ENCODE results near the gene NEURL2. TPM values are rescaled to one million over a fixed set of nuclear protein-coding genes. Genes with fewer than 3 reads are reported as not detected.

Gene NEURL2
- total and polyA plus RNA-seq, 4 donors = 3.7 to 14.5 (median 5.2) TPM

- Histone ChIP-seq H3K9me3 (ENCODE audit: control insufficient read depth in 4 of 4, low read length in 3 of 4) (no peaks in the 10 kb centered on the region), H3K4me3 (ENCODE audit: low read depth in 1 of 3, low read length in 3 of 3) (no peak overlapping the region), H3K27me3 (ENCODE audit: control insufficient read depth in 4 of 4, insufficient read depth in 4 of 4, low read length in 3 of 4) (no peaks in the 10 kb centered on the region), H3K27ac (ENCODE audit: low read depth in 1 of 2, low read length in 2 of 2) (no peak overlapping the region), H3K9ac (ENCODE audit: low read depth in 1 of 2, low read length in 2 of 2) (no peak overlapping the region), H3K4me1 (ENCODE audit: control insufficient read depth in 4 of 4, insufficient read depth in 4 of 4, low read length in 3 of 4) (peaks cover 0 to 7% (median 5%) of the 10 kb centered on the region in 4 donors), H3K36me3 (ENCODE audit: control insufficient read depth in 4 of 4, insufficient read depth in 3 of 4, low read depth in 1 of 4, low read length in 3 of 4) (peaks cover 9 to 56% (median 47%) of the 10 kb centered on the region in 4 donors)
- TF ChIP-seq TAF1 (conservative IDR thresholded peaks at IDR 0.05) (no peak), FOXA1 (IDR thresholded peaks at IDR 0.05) (no peak), SP1 (IDR thresholded peaks at IDR 0.05) (no peak), GABPA (IDR thresholded peaks at IDR 0.05 in 1 of 2, conservative IDR thresholded peaks at IDR 0.05 in 1 of 2) (no peak), HNF4G (IDR thresholded peaks at IDR 0.05) (no peak), NR2F2 (IDR thresholded peaks at IDR 0.05) (no peak)
- DNase-seq (ENCODE audit: low spot score) = no peak
- 96% methylated on average over 13 of the region's 13 CpGs for WGBS
Observed at GRCh38 chr20:45938727-45939438, 47.9 kb upstream of the NEURL2 start.

GRCh38 chr20:45937765-45938164, 46.8 kb upstream of the NEURL2 start:
- Histone ChIP-seq H3K27ac (ENCODE audit: low read depth in 1 of 2, low read length in 2 of 2) (no peak overlapping the region), H3K9ac (ENCODE audit: low read depth in 1 of 2, low read length in 2 of 2) (no peak overlapping the region), H3K4me1 (ENCODE audit: control insufficient read depth in 4 of 4, insufficient read depth in 4 of 4, low read length in 3 of 4) (peaks cover 3 to 18% (median 14%) of the 10 kb centered on the region in 4 donors), H3K36me3 (ENCODE audit: control insufficient read depth in 4 of 4, insufficient read depth in 3 of 4, low read depth in 1 of 4, low read length in 3 of 4) (peaks cover 9 to 45% (median 37%) of the 10 kb centered on the region in 4 donors), H3K27me3 (ENCODE audit: control insufficient read depth in 4 of 4, insufficient read depth in 4 of 4, low read length in 3 of 4) (no peaks in the 10 kb centered on the region), H3K9me3 (ENCODE audit: control insufficient read depth in 4 of 4, low read length in 3 of 4) (no peaks in the 10 kb centered on the region), H3K4me3 (ENCODE audit: low read depth in 1 of 3, low read length in 3 of 3) (no peak overlapping the region)
- TF ChIP-seq, protein P1, sequence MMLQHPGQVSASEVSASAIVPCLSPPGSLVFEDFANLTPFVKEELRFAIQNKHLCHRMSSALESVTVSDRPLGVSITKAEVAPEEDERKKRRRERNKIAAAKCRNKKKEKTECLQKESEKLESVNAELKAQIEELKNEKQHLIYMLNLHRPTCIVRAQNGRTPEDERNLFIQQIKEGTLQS (IDR thresholded peaks at IDR 0.05) = no peak
- TF ChIP-seq YY1 (IDR thresholded peaks at IDR 0.05) = no peak
- no peak for TF ChIP-seq HNF4G (IDR thresholded peaks at IDR 0.05)
- no peak for TF ChIP-seq HNF4A (conservative IDR thresholded peaks at IDR 0.05)
- TF ChIP-seq, protein P2, sequence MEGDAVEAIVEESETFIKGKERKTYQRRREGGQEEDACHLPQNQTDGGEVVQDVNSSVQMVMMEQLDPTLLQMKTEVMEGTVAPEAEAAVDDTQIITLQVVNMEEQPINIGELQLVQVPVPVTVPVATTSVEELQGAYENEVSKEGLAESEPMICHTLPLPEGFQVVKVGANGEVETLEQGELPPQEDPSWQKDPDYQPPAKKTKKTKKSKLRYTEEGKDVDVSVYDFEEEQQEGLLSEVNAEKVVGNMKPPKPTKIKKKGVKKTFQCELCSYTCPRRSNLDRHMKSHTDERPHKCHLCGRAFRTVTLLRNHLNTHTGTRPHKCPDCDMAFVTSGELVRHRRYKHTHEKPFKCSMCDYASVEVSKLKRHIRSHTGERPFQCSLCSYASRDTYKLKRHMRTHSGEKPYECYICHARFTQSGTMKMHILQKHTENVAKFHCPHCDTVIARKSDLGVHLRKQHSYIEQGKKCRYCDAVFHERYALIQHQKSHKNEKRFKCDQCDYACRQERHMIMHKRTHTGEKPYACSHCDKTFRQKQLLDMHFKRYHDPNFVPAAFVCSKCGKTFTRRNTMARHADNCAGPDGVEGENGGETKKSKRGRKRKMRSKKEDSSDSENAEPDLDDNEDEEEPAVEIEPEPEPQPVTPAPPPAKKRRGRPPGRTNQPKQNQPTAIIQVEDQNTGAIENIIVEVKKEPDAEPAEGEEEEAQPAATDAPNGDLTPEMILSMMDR (IDR thresholded peaks at IDR 0.05; ENCODE audit: low read depth, low read length, missing input control) = no peak
- no peak for TF ChIP-seq NR2F2 (IDR thresholded peaks at IDR 0.05)
- no peak for TF ChIP-seq TAF1 (conservative IDR thresholded peaks at IDR 0.05)
- no peak for TF ChIP-seq MAX (IDR thresholded peaks at IDR 0.05)
- no peak for TF ChIP-seq RAD21 (IDR thresholded peaks at IDR 0.05)
- TF ChIP-seq SP1 (IDR thresholded peaks at IDR 0.05) = no peak
- no peak for TF ChIP-seq RXRA (IDR thresholded peaks at IDR 0.05)
- no peak for TF ChIP-seq EGR1 (IDR thresholded peaks at IDR 0.05; ENCODE audit: low read depth in 2 of 2)
- TF ChIP-seq, protein P3, sequence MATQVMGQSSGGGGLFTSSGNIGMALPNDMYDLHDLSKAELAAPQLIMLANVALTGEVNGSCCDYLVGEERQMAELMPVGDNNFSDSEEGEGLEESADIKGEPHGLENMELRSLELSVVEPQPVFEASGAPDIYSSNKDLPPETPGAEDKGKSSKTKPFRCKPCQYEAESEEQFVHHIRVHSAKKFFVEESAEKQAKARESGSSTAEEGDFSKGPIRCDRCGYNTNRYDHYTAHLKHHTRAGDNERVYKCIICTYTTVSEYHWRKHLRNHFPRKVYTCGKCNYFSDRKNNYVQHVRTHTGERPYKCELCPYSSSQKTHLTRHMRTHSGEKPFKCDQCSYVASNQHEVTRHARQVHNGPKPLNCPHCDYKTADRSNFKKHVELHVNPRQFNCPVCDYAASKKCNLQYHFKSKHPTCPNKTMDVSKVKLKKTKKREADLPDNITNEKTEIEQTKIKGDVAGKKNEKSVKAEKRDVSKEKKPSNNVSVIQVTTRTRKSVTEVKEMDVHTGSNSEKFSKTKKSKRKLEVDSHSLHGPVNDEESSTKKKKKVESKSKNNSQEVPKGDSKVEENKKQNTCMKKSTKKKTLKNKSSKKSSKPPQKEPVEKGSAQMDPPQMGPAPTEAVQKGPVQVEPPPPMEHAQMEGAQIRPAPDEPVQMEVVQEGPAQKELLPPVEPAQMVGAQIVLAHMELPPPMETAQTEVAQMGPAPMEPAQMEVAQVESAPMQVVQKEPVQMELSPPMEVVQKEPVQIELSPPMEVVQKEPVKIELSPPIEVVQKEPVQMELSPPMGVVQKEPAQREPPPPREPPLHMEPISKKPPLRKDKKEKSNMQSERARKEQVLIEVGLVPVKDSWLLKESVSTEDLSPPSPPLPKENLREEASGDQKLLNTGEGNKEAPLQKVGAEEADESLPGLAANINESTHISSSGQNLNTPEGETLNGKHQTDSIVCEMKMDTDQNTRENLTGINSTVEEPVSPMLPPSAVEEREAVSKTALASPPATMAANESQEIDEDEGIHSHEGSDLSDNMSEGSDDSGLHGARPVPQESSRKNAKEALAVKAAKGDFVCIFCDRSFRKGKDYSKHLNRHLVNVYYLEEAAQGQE (IDR thresholded peaks at IDR 0.05) = no peak
- no peak for TF ChIP-seq JUND (IDR thresholded peaks at IDR 0.05)
- TF ChIP-seq, protein P4, sequence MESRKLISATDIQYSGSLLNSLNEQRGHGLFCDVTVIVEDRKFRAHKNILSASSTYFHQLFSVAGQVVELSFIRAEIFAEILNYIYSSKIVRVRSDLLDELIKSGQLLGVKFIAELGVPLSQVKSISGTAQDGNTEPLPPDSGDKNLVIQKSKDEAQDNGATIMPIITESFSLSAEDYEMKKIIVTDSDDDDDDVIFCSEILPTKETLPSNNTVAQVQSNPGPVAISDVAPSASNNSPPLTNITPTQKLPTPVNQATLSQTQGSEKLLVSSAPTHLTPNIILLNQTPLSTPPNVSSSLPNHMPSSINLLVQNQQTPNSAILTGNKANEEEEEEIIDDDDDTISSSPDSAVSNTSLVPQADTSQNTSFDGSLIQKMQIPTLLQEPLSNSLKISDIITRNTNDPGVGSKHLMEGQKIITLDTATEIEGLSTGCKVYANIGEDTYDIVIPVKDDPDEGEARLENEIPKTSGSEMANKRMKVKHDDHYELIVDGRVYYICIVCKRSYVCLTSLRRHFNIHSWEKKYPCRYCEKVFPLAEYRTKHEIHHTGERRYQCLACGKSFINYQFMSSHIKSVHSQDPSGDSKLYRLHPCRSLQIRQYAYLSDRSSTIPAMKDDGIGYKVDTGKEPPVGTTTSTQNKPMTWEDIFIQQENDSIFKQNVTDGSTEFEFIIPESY (IDR thresholded peaks at IDR 0.05) = no peak
- no peak for TF ChIP-seq GABPA (IDR thresholded peaks at IDR 0.05 in 1 of 2, conservative IDR thresholded peaks at IDR 0.05 in 1 of 2)
- WGBS = 80% methylated on average over 2 of the region's 2 CpGs
- DNase-seq (ENCODE audit: low spot score) = no peak
